Lower leg skin (tissue), 3 donors: ENCODE data around the gene KIZ.

Source experiments
- POLR2A ChIP-seq, 2 donors: fragments of 450-650 bp; IDR thresholded peaks; one replicate each; pipeline ENCODE4 v1.6.1; 2016 to 2017; ENCODE audit warnings: antibody characterized with exemption in 2 of 2, mild to moderate bottlenecking in 1 of 2, moderate library complexity in 1 of 2
- TF ChIP-seq, protein P1 (sequence below), 3 donors: fragments of 450-650 bp; IDR thresholded peaks; one replicate each; pipeline ENCODE4 v1.5.1; 2016; ENCODE audit warnings: antibody characterized with exemption in 3 of 3, mild to moderate bottlenecking in 3 of 3, moderate library complexity in 2 of 3

DNA sequence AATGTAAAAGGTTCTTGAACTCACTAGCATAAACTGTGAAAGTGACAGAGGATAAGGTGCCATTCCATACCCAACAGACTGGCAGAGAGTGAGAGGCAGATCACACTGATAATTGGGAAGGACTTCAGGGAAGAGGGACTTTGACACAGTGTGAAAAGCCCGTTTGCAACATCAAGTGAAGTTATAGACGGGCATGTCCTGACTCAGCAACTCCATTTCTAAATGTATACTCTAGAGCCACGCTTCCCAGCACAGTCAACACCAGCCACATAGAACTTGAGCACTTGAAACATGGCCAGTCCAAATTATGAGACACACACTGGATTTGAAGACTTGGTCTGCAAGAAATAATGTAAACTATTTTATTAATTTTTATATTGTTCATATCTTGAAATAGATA lies 131.3 kb downstream of the KIZ start:
- TF ChIP-seq, protein P1, sequence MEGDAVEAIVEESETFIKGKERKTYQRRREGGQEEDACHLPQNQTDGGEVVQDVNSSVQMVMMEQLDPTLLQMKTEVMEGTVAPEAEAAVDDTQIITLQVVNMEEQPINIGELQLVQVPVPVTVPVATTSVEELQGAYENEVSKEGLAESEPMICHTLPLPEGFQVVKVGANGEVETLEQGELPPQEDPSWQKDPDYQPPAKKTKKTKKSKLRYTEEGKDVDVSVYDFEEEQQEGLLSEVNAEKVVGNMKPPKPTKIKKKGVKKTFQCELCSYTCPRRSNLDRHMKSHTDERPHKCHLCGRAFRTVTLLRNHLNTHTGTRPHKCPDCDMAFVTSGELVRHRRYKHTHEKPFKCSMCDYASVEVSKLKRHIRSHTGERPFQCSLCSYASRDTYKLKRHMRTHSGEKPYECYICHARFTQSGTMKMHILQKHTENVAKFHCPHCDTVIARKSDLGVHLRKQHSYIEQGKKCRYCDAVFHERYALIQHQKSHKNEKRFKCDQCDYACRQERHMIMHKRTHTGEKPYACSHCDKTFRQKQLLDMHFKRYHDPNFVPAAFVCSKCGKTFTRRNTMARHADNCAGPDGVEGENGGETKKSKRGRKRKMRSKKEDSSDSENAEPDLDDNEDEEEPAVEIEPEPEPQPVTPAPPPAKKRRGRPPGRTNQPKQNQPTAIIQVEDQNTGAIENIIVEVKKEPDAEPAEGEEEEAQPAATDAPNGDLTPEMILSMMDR (IDR thresholded peaks at IDR 0.05), result no peak
- TF ChIP-seq POLR2A (IDR thresholded peaks at IDR 0.05), result no peak
